GM12878 (cell line): ENCODE data around the gene SRP54. TPM values are rescaled to one million over a fixed set of nuclear protein-coding genes. Genes with fewer than 3 reads are reported as not detected.

Experiments
- ATAC-seq: fragments of 200-7000 bp; cut with Tn5 transposase; 3 replicates; pipeline ENCODE4 v1.9.1; 2020; ENCODE audit warnings: mild to moderate bottlenecking, moderate library complexity
- BruUV-seq: library from RNA; stranded (reverse); fragments of 400-500 nt; replicated peaks from 2 replicates; lab custom pipeline; 2021; lab: Mats Ljungman, UMichigan
- CTCF ChIA-PET: fragments of 300-600 bp; sonication (Branson Sonifier 250); formaldehyde crosslinking; extraction: SDS; loops from one replicate; lab custom pipeline; 2021; ENCODE audit warnings: inconsistent platforms; lab: Yijun Ruan, JAX
- POLR2A ChIA-PET: fragments of 350-600 bp; formaldehyde crosslinking; extraction: SDS; loops from one replicate; lab custom pipeline; 2021; ENCODE audit warnings: inconsistent platforms; lab: Charles Lee
- RAD21 ChIA-PET: fragments of 300-600 bp; sonication (Branson Sonifier 250); formaldehyde crosslinking; loops from one replicate; lab custom pipeline; 2023; ENCODE audit warnings: antibody characterized with exemption; ENCODE audit not compliant: unreplicated experiment; lab: Charles Lee
- SMC1A ChIA-PET: fragments of 300-600 bp; sonication (Branson Sonifier 250); formaldehyde crosslinking; loops from one replicate; lab custom pipeline; 2023; ENCODE audit not compliant: unreplicated experiment, uncharacterized antibody; lab: Charles Lee
- DNase-seq: peaks from one replicate; pipeline ENCODE4 v3.0.0-alpha.2; 2011; ENCODE audit warnings: low read depth, low spot score
- FAIRE-seq: peaks from 3 replicates; lab custom pipeline; 2011; peaks lifted over from hg19 to GRCh38; lab: Jason Lieb, UNC
- H2AFZ ChIP-seq: 2 replicates; pipeline ENCODE4 v1.6.0; 2011; ENCODE audit warnings: low read depth, low read length, control low read depth; ENCODE audit not compliant: control insufficient read depth
- H3K27ac ChIP-seq: 2 replicates; pipeline ENCODE4 v1.5.1; 2011; ENCODE audit warnings: control low read depth; ENCODE audit not compliant: control insufficient read depth, insufficient read depth
- H3K27me3 ChIP-seq, 2 experiments: replicated peaks in 1 of 2; 2 replicates each; pipeline versions ENCODE4 v1.6.0 to v1.6.1; 2011; ENCODE audit warnings: low read length in 1 of 2; ENCODE audit not compliant: control insufficient read depth in 2 of 2, insufficient read depth in 2 of 2
- H3K36me3 ChIP-seq, 2 experiments: 2 replicates each; pipeline ENCODE4 v1.5.1; 2011; ENCODE audit warnings: low read length in 1 of 2; ENCODE audit not compliant: control insufficient read depth in 2 of 2, insufficient read depth in 2 of 2
- H3K4me1 ChIP-seq: 2 replicates; pipeline ENCODE4 v1.6.1; 2011; ENCODE audit warnings: mild to moderate bottlenecking, low read length, moderate library complexity, mixed read lengths; ENCODE audit not compliant: control insufficient read depth, insufficient read depth
- H3K4me2 ChIP-seq: 2 replicates; pipeline ENCODE4 v1.6.0; 2011; ENCODE audit warnings: control low read depth; ENCODE audit not compliant: control insufficient read depth, insufficient read depth
- H3K4me3 ChIP-seq: fragments of 200-600 bp; sonication (generic); 2 replicates; pipeline ENCODE4 v1.5.1; 2016
- H3K79me2 ChIP-seq: 2 replicates; pipeline ENCODE4 v1.6.0; 2011; ENCODE audit warnings: low read length; ENCODE audit not compliant: control insufficient read depth, insufficient read depth
- H3K9ac ChIP-seq: 2 replicates; pipeline ENCODE4 v1.8.0; 2011; ENCODE audit warnings: low read length, control low read depth, mixed read lengths; ENCODE audit not compliant: control insufficient read depth, insufficient read depth
- H3K9me3 ChIP-seq: replicated peaks from 3 replicates; pipeline ENCODE4 v1.5.1; 2011; ENCODE audit warnings: mild to moderate bottlenecking, low read length; ENCODE audit not compliant: control insufficient read depth, insufficient read depth
- H4K20me1 ChIP-seq: 2 replicates; pipeline ENCODE4 v1.6.0; 2011; ENCODE audit not compliant: control insufficient read depth, insufficient read depth
- BACH1 ChIP-seq: fragments of 450-650 bp; IDR thresholded peaks from 2 replicates; pipeline ENCODE4 v1.6.1; 2017; ENCODE audit warnings: mild to moderate bottlenecking, borderline replicate concordance
- CEBPB ChIP-seq, 2 experiments: fragments of 150-350 bp in 1 of 2; IDR thresholded peaks; 2 replicates each; pipeline ENCODE4 v1.6.1; 2012 to 2014; ENCODE audit warnings: low read depth in 2 of 2, low read length in 2 of 2, borderline replicate concordance in 1 of 2, inconsistent platforms in 1 of 2
- DPF2 ChIP-seq: fragments of 450-650 bp; IDR thresholded peaks from 2 replicates; pipeline ENCODE4 v1.6.1; 2017; ENCODE audit warnings: mild to moderate bottlenecking
- EP300 ChIP-seq, 2 experiments: fragments of 150-350 bp in 1 of 2; IDR thresholded peaks; 2 replicates each; pipeline ENCODE4 v1.6.1; 2011 to 2012; ENCODE audit warnings: low read depth in 2 of 2, low read length in 2 of 2, borderline replicate concordance in 1 of 2, improper control_type of control experiment in 1 of 2, inconsistent platforms in 1 of 2; ENCODE audit not compliant: control insufficient read depth in 1 of 2
- FOS ChIP-seq: IDR thresholded peaks from 3 replicates; pipeline ENCODE4 v1.6.1; 2011; ENCODE audit warnings: borderline replicate concordance; ENCODE audit not compliant: insufficient read length; ENCODE audit errors: extremely low read depth
- FOXM1 ChIP-seq: IDR thresholded peaks from 2 replicates; pipeline ENCODE4 v1.6.1; 2012; ENCODE audit warnings: low read depth, mild to moderate bottlenecking, inconsistent platforms, low read length, moderate library complexity
- IKZF1 ChIP-seq: fragments of 450-650 bp; conservative IDR thresholded peaks from 2 replicates; pipeline ENCODE4 v1.6.1; 2017; ENCODE audit warnings: antibody characterized with exemption, mild to moderate bottlenecking
- LARP7 ChIP-seq: fragments of 450-650 bp; IDR thresholded peaks from 2 replicates; pipeline ENCODE4 v1.6.1; 2017; ENCODE audit warnings: mild to moderate bottlenecking
- NFYB ChIP-seq: IDR thresholded peaks from 2 replicates; pipeline ENCODE4 v1.6.1; 2011; ENCODE audit warnings: low read depth, mild to moderate bottlenecking, low read length, improper control_type of control experiment, moderate library complexity; ENCODE audit not compliant: insufficient read depth
- NR2F1 ChIP-seq: fragments of 450-650 bp; conservative IDR thresholded peaks from 2 replicates; pipeline ENCODE4 v1.6.1; 2017; ENCODE audit warnings: mild to moderate bottlenecking
- POLR2AphosphoS2 ChIP-seq: IDR thresholded peaks from 2 replicates; pipeline ENCODE4 v1.6.1; 2011; ENCODE audit warnings: low read depth, mild to moderate bottlenecking, low read length, improper control_type of control experiment, moderate library complexity
- RAD21 ChIP-seq: IDR thresholded peaks from 2 replicates; pipeline ENCODE4 v1.6.1; 2011; ENCODE audit warnings: mild to moderate bottlenecking, low read depth, low read length, moderate library complexity; ENCODE audit not compliant: insufficient read depth
- RAD51 ChIP-seq: fragments of 450-650 bp; IDR thresholded peaks from 2 replicates; pipeline ENCODE4 v1.6.1; 2016; ENCODE audit warnings: moderate library complexity, mild to moderate bottlenecking, inconsistent platforms
- SREBF2 ChIP-seq: IDR thresholded peaks from 2 replicates; pipeline ENCODE4 v1.6.1; 2012; ENCODE audit warnings: mild to moderate bottlenecking, low read length
- TARDBP ChIP-seq: IDR thresholded peaks from 2 replicates; pipeline ENCODE4 v1.6.1; 2016; ENCODE audit warnings: borderline replicate concordance
- YY1 ChIP-seq: IDR thresholded peaks from 2 replicates; pipeline ENCODE4 v1.6.1; 2011; ENCODE audit warnings: low read depth, mild to moderate bottlenecking, low read length
- WGBS: methylation state at CpG from one replicate; pipeline ENCODE4 v1.1.6; 2016; ENCODE audit warnings: low lambda C conversion rate; ENCODE audit not compliant: insufficient replicate concordance, insufficient coverage; ENCODE audit errors: missing lambda C conversion rate; 5-methylcytosine and 5-hydroxymethylcytosine counted together
- in situ Hi-C: fragments of 300-500 bp; cut with MboI; formaldehyde crosslinking; loops from 9 replicates; pipeline ENCODE4 v1.14.3; 2018; ENCODE audit warnings: mixed read lengths
- intact Hi-C: fragments of 100-400 bp; cut with micrococcal nuclease; formaldehyde crosslinking; loops from one replicate; pipeline ENCODE4 v1.14.2; 2022; ENCODE audit not compliant: unreplicated experiment
- polyA plus RNA-seq, 11 experiments: library from polyadenylated mRNA; depleted of rRNA in 4 of 11; unstranded in 6 of 11; stranded (reverse) in 5 of 11; fragments of >200 nt; fragmentation: Nextera tagmentation in 4 of 11; fragmentation: Illumina TruSeq in 1 of 11; extraction: Ambion mirVana in 4 of 11; extraction: Trizol in 1 of 11; gene quantifications; 1 replicate in 1 of 11; 2 replicates in 10 of 11; pipeline versions ENCODE4 v1.2.1 to v1.2.3, GENCODE V29; 2011 to 2016; ENCODE audit warnings: inconsistent platforms in 2 of 11, missing spikeins in 2 of 11, low read depth in 1 of 11
- total RNA-seq, 4 experiments: library from RNA; depleted of rRNA in 3 of 4; stranded (reverse); fragments of >200 nt in 3 of 4; fragmentation: Illumina TruSeq in 1 of 4; extraction: Trizol in 1 of 4; gene quantifications; 2 replicates each; pipeline versions ENCODE4 v1.2.1 to v1.2.3, GENCODE V29; 2013 to 2021
- TF ChIP-seq, protein P1 (sequence below): fragments of 450-650 bp; IDR thresholded peaks from 2 replicates; pipeline ENCODE4 v1.6.1; 2018; ENCODE audit warnings: mild to moderate bottlenecking, low read depth, moderate library complexity; ENCODE audit not compliant: partially characterized antibody

Gene SRP54
- total and polyA plus RNA-seq, 10 of the 15 experiments (the other 5 are each of a cell fraction or from before 2014, with no cell fraction given): 54.1 to 130 (median 72.3) TPM

DNA sequence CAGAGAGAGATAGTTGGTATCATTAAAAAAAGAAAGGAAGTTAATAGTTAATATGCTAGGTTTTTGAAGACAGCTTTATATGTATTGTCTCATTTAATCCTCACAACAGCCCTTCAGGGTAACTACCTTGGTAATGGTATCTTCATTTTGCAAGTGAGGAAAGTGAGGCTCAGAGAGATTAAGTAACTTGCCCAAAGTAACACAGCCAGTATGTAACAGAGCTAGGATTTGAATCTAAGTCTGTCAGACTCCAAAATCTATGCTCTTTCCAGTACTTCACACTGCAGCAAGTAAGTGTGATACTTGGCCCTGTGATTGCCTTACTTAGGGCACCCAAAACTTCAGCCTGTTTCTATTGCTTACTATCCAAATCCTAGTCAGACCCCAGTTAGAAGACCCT lies 7.0 kb downstream of the SRP54 start:
- POLR2A ChIA-PET: interaction anchor here (0.7 to 1.4 kb wide), 3 partner anchors 9 to 56 kb away, joined by 3 read pairs; partner anchors contain the start of gene FAM177A1
- in situ Hi-C loops: no loop called here

DNA sequence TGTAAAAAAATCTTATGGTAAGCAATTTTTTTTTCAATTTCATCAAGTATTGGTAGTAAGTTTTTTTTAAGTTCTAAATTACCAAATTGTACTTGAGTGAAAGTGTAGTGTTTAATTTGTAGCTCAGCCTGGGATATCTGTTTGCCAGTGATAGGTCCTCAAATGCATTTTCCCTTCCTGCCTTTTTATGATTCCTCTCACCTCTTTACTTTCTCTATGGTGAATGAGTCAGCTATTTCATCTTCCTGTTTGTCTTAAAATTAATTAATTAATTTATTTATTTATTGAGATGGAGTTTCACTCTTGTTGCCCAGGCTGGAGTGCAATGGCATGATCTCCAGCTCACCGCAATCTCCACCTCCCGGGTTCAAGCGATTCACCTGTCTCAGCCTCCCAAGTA lies 10.6 kb downstream of the SRP54 start:
- POLR2A ChIA-PET: interaction anchor here (0.6 to 2.0 kb wide), 3 partner anchors 9 to 117 kb away, joined by 3 to 6 read pairs (median 5); no protein-coding TSS in a partner anchor
- CTCF ChIA-PET: interaction anchor here (0.6 to 1.0 kb wide), 2 partner anchors 10 to 1517 kb away, joined by 3 read pairs; partner anchors contain the start of gene SRP54
- no peak overlapping the region; the same call in 1 of the 2 replicates for H3K27ac ChIP-seq
- no peak overlapping the region for H2AFZ ChIP-seq
- H4K20me1 ChIP-seq: no peaks in the 10 kb centered on the region; the same call in 1 of the 2 replicates
- no peak for DNase-seq
- no TSS peak for BruUV-seq
- H3K9ac ChIP-seq: no peak overlapping the region
- no peaks in the 10 kb centered on the region for H3K27me3 ChIP-seq
- no peak overlapping the region for H3K4me2 ChIP-seq
- ATAC-seq: no peak
- no peaks in the 10 kb centered on the region; a peak in 1 of 4 replicates for H3K36me3 ChIP-seq
- no peak for FAIRE-seq
- no peaks in the 10 kb centered on the region; the same call in 2 of the 3 replicates for H3K9me3 ChIP-seq
- 94% methylated on average over 3 of the region's 3 CpGs for WGBS
- in situ Hi-C loops (no loop called here), intact Hi-C loops (no loop called here)
- no peak overlapping the region for H3K4me3 ChIP-seq
- SMC1A ChIA-PET: no interaction called here
- peaks cover 5% of the 10 kb centered on the region for H3K4me1 ChIP-seq
- peaks cover 64% of the 10 kb centered on the region for H3K79me2 ChIP-seq
- RAD21 ChIA-PET: no interaction called here
- TF ChIP-seq YY1: no peak
- no peak for TF ChIP-seq RAD21
- no peak for TF ChIP-seq TARDBP
- TF ChIP-seq SREBF2: no peak
- TF ChIP-seq LARP7: no peak
- no peak for TF ChIP-seq DPF2
- TF ChIP-seq FOS: no peak
- TF ChIP-seq IKZF1: no peak
- no peak for TF ChIP-seq EP300 (IDR thresholded peaks at IDR 0.05; ENCODE audit: borderline replicate concordance in 1 of 2, control insufficient read depth in 1 of 2, low read depth in 2 of 2, low read length in 2 of 2)
- no peak for TF ChIP-seq CEBPB (IDR thresholded peaks at IDR 0.05; ENCODE audit: borderline replicate concordance in 1 of 2, low read depth in 2 of 2, low read length in 2 of 2)
- TF ChIP-seq FOXM1: no peak
- no peak for TF ChIP-seq NR2F1
- no peak for TF ChIP-seq NFYB
- TF ChIP-seq RAD51: no peak
- TF ChIP-seq, protein P1, sequence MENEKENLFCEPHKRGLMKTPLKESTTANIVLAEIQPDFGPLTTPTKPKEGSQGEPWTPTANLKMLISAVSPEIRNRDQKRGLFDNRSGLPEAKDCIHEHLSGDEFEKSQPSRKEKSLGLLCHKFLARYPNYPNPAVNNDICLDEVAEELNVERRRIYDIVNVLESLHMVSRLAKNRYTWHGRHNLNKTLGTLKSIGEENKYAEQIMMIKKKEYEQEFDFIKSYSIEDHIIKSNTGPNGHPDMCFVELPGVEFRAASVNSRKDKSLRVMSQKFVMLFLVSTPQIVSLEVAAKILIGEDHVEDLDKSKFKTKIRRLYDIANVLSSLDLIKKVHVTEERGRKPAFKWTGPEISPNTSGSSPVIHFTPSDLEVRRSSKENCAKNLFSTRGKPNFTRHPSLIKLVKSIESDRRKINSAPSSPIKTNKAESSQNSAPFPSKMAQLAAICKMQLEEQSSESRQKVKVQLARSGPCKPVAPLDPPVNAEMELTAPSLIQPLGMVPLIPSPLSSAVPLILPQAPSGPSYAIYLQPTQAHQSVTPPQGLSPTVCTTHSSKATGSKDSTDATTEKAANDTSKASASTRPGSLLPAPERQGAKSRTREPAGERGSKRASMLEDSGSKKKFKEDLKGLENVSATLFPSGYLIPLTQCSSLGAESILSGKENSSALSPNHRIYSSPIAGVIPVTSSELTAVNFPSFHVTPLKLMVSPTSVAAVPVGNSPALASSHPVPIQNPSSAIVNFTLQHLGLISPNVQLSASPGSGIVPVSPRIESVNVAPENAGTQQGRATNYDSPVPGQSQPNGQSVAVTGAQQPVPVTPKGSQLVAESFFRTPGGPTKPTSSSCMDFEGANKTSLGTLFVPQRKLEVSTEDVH: no peak
- no peak for TF ChIP-seq BACH1

More for the DNA sequence above, 7.0 kb downstream of the SRP54 start:
- no peak for TF ChIP-seq POLR2AphosphoS2
- ChIA-PET RAD21 (no interaction called here), CTCF (interaction anchor here (0.6 to 1.5 kb wide), 3 partner anchors 9 to 253 kb away, joined by 3 to 5 read pairs (median 3); no protein-coding TSS in a partner anchor), SMC1A (interaction anchor here (1.0 to 1.8 kb wide), 4 partner anchors 8 to 140 kb away, joined by 3 to 6 read pairs (median 4); no protein-coding TSS in a partner anchor)
- no peaks in the 10 kb centered on the region for H3K4me1 ChIP-seq
- H2AFZ ChIP-seq: no peak overlapping the region
- no peaks in the 10 kb centered on the region for H3K36me3 ChIP-seq
- no peak overlapping the region for H3K4me2 ChIP-seq
- peak; percentile 32 for ATAC-seq
- no peaks in the 10 kb centered on the region; the same call in 1 of the 2 replicates for H4K20me1 ChIP-seq
- no TSS peak for BruUV-seq
- H3K4me3 ChIP-seq: no peak overlapping the region
- no peaks in the 10 kb centered on the region for H3K27me3 ChIP-seq
- intact Hi-C loops: no loop called here
- no peaks in the 10 kb centered on the region; the same call in 2 of the 3 replicates for H3K9me3 ChIP-seq
- no peak overlapping the region for H3K9ac ChIP-seq
- no peak for DNase-seq
- H3K27ac ChIP-seq: no peak overlapping the region; the same call in 1 of the 2 replicates
- H3K79me2 ChIP-seq: peaks cover 80% of the 10 kb centered on the region
- FAIRE-seq: no peak
